ENCODE results near the gene C6orf118.

Gene C6orf118

GRCh38 chr6:165249808-165250207 is 59.6 kb downstream of the C6orf118 start:
- TF ChIP-seq CTCF (IDR thresholded peaks at IDR 0.05; ENCODE audit: low read length, missing control alignments) = no peak
- no peak overlapping the region for H3K4me3 ChIP-seq (replicated peaks; ENCODE audit: low read depth, low read length)
- DNase-seq (ENCODE audit: low read depth) = no peak

GRCh38 chr6:165245701-165246100 is 63.7 kb downstream of the C6orf118 start:
- TF ChIP-seq CTCF (IDR thresholded peaks at IDR 0.05; ENCODE audit: low read length, missing control alignments) = no peak
- DNase-seq (ENCODE audit: low read depth) = peak; percentile 23
- H3K4me3 ChIP-seq (replicated peaks; ENCODE audit: low read depth, low read length) = no peak overlapping the region

GRCh38 chr6:165245287-165245686 is 64.1 kb downstream of the C6orf118 start:
- DNase-seq (ENCODE audit: low read depth) = peak; percentile 60
- TF ChIP-seq CTCF (IDR thresholded peaks at IDR 0.05; ENCODE audit: low read length, missing control alignments) = peak; percentile 55
- no peak overlapping the region for H3K4me3 ChIP-seq (replicated peaks; ENCODE audit: low read depth, low read length)

GRCh38 chr6:165244524-165245247 is 64.7 kb downstream of the C6orf118 start:
- no peak for DNase-seq (ENCODE audit: low read depth)
- no peak for TF ChIP-seq CTCF (IDR thresholded peaks at IDR 0.05; ENCODE audit: low read length, missing control alignments)
- no peak overlapping the region for H3K4me3 ChIP-seq (replicated peaks; ENCODE audit: low read depth, low read length)

- TF ChIP-seq CTCF (IDR thresholded peaks at IDR 0.05; ENCODE audit: low read length, missing control alignments) = no peak
- H3K4me3 ChIP-seq (replicated peaks; ENCODE audit: low read depth, low read length) = no peak overlapping the region
- no peak for DNase-seq (ENCODE audit: low read depth)
These were observed 65.6 kb downstream of the C6orf118 start for GRCh38 chr6:165243801-165244200.

- no peak for TF ChIP-seq CTCF (IDR thresholded peaks at IDR 0.05; ENCODE audit: low read length, missing control alignments)
- DNase-seq (ENCODE audit: low read depth) = no peak
- H3K4me3 ChIP-seq (replicated peaks; ENCODE audit: low read depth, low read length) = no peak overlapping the region
These were observed 73.1 kb downstream of the C6orf118 start for GRCh38 chr6:165236326-165236725.

All from fibroblast of pulmonary artery (primary cell).